BJ (cell line): Measurements from ENCODE around the gene OR6C4. TPM values are rescaled to one million over a fixed set of nuclear protein-coding genes. Genes with fewer than 3 reads are reported as not detected.
"Not testable (repeated sequence)": the region's sequence is repeated elsewhere in the genome, so short reads cannot be mapped to it uniquely, and the experiment has no call there.

Source experiments
- CTCF ChIA-PET: fragments of 350-600 bp; formaldehyde crosslinking; extraction: SDS; loops from one replicate; lab custom pipeline; 2021; ENCODE audit warnings: antibody characterized with exemption, inconsistent platforms; lab: Yijun Ruan, JAX
- POLR2A ChIA-PET: fragments of 300-600 bp; sonication (Branson Sonifier 250); formaldehyde crosslinking; extraction: SDS; loops from one replicate; lab custom pipeline; 2021; ENCODE audit warnings: antibody characterized with exemption; lab: Charles Lee
- DNase-seq: peaks from one replicate; pipeline ENCODE4 v3.0.0-alpha.2; 2011; ENCODE audit warnings: low read depth
- H3K27me3 ChIP-seq: 2 replicates; pipeline ENCODE4 v1.6.0; 2011; ENCODE audit warnings: low read length; ENCODE audit not compliant: control insufficient read depth, insufficient read depth
- H3K36me3 ChIP-seq: 2 replicates; pipeline ENCODE4 v1.5.1; 2011; ENCODE audit warnings: low read length; ENCODE audit not compliant: control insufficient read depth, insufficient read depth
- H3K4me3 ChIP-seq: 2 replicates; pipeline ENCODE4 v1.5.1; 2011; ENCODE audit warnings: low read depth, mild to moderate bottlenecking, control low read depth, low read length
- polyA minus RNA-seq: library from RNA; depleted of rRNA, polyadenylated mRNA; stranded (reverse); fragments of >200 nt; gene quantifications from 2 replicates; pipeline ENCODE4 v1.2.3, GENCODE V29; 2011; rRNA and poly(A)+ RNA removed
- polyA plus RNA-seq: library from polyadenylated mRNA; depleted of rRNA; stranded (reverse); fragments of >200 nt; gene quantifications from 2 replicates; pipeline ENCODE4 v1.2.3, GENCODE V29; 2011; rRNA removed
- TF ChIP-seq, protein P1 (sequence below): IDR thresholded peaks from 2 replicates; pipeline ENCODE4 v1.5.1; 2011; ENCODE audit warnings: low read depth, mild to moderate bottlenecking, control low read depth, inconsistent platforms, low read length, moderate library complexity; ENCODE audit not compliant: insufficient read depth

OR6C4 gene
- polyA plus RNA-seq, result not detected in 2 replicates
- polyA minus RNA-seq, result not detected in 2 replicates

DNA sequence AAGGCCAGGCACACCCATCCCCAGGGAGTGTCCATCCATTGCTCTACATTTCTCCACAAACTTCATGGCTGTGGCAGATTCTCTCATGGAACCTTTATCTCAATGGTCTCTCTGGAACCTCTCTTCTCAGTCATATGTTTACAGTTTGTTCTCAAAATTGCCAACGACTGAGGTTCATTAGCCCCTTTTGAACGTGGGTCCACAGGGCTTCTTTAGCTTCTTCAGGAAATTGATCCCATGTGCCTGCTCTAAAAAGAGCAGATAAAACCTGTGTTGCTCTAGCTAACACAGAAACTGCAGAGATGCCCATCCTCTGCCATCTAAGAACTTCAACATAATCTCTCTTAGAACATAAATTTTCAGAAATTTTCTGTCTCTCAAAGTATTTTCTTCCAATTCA is at the start of gene OR6C4:
TSS of gene OR6C4 (plus strand) at position 301 of the 400 bp plus-strand sequence. CDS start 1,625 bp downstream, outside the sequence.
- no peak within 1 kb of the TSS for H3K4me3 ChIP-seq
- CTCF ChIA-PET, result no interaction called here
- DNase-seq, result no peak
- POLR2A ChIA-PET, result no interaction called here
- TF ChIP-seq, protein P1, sequence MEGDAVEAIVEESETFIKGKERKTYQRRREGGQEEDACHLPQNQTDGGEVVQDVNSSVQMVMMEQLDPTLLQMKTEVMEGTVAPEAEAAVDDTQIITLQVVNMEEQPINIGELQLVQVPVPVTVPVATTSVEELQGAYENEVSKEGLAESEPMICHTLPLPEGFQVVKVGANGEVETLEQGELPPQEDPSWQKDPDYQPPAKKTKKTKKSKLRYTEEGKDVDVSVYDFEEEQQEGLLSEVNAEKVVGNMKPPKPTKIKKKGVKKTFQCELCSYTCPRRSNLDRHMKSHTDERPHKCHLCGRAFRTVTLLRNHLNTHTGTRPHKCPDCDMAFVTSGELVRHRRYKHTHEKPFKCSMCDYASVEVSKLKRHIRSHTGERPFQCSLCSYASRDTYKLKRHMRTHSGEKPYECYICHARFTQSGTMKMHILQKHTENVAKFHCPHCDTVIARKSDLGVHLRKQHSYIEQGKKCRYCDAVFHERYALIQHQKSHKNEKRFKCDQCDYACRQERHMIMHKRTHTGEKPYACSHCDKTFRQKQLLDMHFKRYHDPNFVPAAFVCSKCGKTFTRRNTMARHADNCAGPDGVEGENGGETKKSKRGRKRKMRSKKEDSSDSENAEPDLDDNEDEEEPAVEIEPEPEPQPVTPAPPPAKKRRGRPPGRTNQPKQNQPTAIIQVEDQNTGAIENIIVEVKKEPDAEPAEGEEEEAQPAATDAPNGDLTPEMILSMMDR, result no peak
- H3K27me3 ChIP-seq, result no peaks in the 10 kb centered on the region
- no peaks in the 10 kb centered on the region for H3K36me3 ChIP-seq

GRCh38 chr12:55499810-55500252 is 49.6 kb upstream of the OR6C4 start:
- CTCF ChIA-PET, result no interaction called here
- H3K27me3 ChIP-seq, result no peaks in the 10 kb centered on the region
- POLR2A ChIA-PET, result no interaction called here

GRCh38 chr12:55501601-55502000 is 47.8 kb upstream of the OR6C4 start:
- Histone ChIP-seq H3K4me3 (no peak overlapping the region), H3K27me3 (no peaks in the 10 kb centered on the region), H3K36me3 (no peaks in the 10 kb centered on the region)
- ChIA-PET CTCF (no interaction called here), POLR2A (no interaction called here)
- DNase-seq, result no peak
- TF ChIP-seq, protein P1, result no peak

More at GRCh38 chr12:55499810-55500252, 49.6 kb upstream of the OR6C4 start:
- TF ChIP-seq, protein P1, result no peak
- H3K36me3 ChIP-seq, result no peaks in the 10 kb centered on the region
- H3K4me3 ChIP-seq, result no peak overlapping the region
- DNase-seq, result no peak

GRCh38 chr12:55515696-55516095 is 33.7 kb upstream of the OR6C4 start:
- no peaks in the 10 kb centered on the region for H3K27me3 ChIP-seq
- CTCF ChIA-PET, result no interaction called here
- no peaks in the 10 kb centered on the region for H3K36me3 ChIP-seq
- no peak for DNase-seq
- POLR2A ChIA-PET, result no interaction called here
- H3K4me3 ChIP-seq, result no peak overlapping the region
- TF ChIP-seq, protein P1, result no peak

DNA sequence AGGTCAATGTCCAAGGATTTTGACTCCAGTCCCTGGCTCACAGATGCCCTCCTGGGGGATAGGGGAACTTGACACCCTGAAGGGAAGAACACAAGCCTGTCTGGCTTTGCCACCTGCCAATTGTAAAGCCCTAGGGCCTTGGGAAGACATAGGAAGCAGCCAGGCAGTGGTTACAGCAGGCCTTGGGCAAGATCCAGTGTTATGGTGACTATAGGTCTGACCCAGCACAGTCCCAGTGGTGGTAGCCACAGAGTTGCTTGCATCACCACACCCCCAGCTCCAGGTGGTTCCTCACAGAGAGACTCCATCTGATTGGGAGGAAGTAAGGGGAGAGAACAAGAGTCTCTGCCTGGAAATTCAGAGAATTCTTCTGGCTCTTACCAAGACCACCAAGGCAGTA is 33.0 kb upstream of the OR6C4 start:
- H3K4me3 ChIP-seq, result no peak overlapping the region
- H3K36me3 ChIP-seq, result no peaks in the 10 kb centered on the region
- no peak for DNase-seq
- no peaks in the 10 kb centered on the region for H3K27me3 ChIP-seq
- TF ChIP-seq, protein P1, result no peak
- ChIA-PET CTCF (no interaction called here), POLR2A (no interaction called here)

DNA sequence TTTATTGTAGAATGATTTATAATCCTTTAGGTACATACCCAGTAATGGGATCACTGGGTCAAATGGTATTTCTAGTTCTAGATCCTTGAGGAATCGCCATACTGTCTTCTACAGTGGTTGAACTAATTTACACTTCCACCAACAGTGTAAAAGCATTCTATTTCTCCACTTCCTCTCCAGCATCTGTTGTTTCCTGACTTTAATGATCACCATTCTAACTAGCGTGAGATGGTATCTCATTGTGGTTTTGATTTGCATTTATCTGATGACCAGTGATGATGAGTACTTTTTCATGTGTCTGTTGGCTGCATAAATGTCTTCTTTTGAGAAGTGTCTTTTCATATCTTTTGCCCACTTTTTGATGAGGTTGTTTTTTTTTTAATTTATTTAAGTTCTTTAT is 1.2 kb upstream of the OR6C4 start:
- H3K36me3 ChIP-seq, H3K27me3 ChIP-seq, CTCF ChIA-PET, POLR2A ChIA-PET, DNase-seq, H3K4me3 ChIP-seq: not testable (repeated sequence)
